Dendritic cell treated with granulocyte-macrophage colony-stimulating factor and Interleukin-4, amounts not matched to agents 40 ng/mL and 50 ng/mL, for 4 days (primary cell): ENCODE measurements around the gene TSPAN33.

Source experiments
- H3K27ac Mint-ChIP-seq: one replicate; pipeline ENCODE4 v1.8.0; 2022; ENCODE audit warnings: mild to moderate bottlenecking, mixed read lengths
- H3K27me3 Mint-ChIP-seq: one replicate; pipeline ENCODE4 v1.8.0; 2022; ENCODE audit warnings: mild to moderate bottlenecking, mixed read lengths
- H3K36me3 Mint-ChIP-seq: one replicate; pipeline ENCODE4 v1.8.0; 2022; ENCODE audit warnings: low read depth, mixed read lengths
- H3K4me1 Mint-ChIP-seq: one replicate; pipeline ENCODE4 v1.8.0; 2022; ENCODE audit warnings: low read depth, mixed read lengths
- H3K4me3 Mint-ChIP-seq: one replicate; pipeline ENCODE4 v1.8.0; 2022; ENCODE audit warnings: mild to moderate bottlenecking, moderate library complexity, mixed read lengths
- H3K9me3 Mint-ChIP-seq: one replicate; pipeline ENCODE4 v1.8.0; 2022; ENCODE audit warnings: mixed read lengths
- intact Hi-C: fragments of 100-400 bp; cut with micrococcal nuclease; formaldehyde crosslinking; loops from one replicate; pipeline ENCODE4 v1.15.0; 2022

The TSPAN33 gene

GRCh38 chr7:129197771-129198170 lies 53.3 kb downstream of the TSPAN33 start:
- H3K4me1 Mint-ChIP-seq = peaks cover 20% of the 10 kb centered on the region
- peak overlapping the region; percentile 4 for H3K4me3 Mint-ChIP-seq
- no peaks in the 10 kb centered on the region for H3K27me3 Mint-ChIP-seq
- peak overlapping the region; percentile 59 for H3K27ac Mint-ChIP-seq
- no peaks in the 10 kb centered on the region for H3K9me3 Mint-ChIP-seq
- intact Hi-C loops = no loop called here
- no peaks in the 10 kb centered on the region for H3K36me3 Mint-ChIP-seq

DNA sequence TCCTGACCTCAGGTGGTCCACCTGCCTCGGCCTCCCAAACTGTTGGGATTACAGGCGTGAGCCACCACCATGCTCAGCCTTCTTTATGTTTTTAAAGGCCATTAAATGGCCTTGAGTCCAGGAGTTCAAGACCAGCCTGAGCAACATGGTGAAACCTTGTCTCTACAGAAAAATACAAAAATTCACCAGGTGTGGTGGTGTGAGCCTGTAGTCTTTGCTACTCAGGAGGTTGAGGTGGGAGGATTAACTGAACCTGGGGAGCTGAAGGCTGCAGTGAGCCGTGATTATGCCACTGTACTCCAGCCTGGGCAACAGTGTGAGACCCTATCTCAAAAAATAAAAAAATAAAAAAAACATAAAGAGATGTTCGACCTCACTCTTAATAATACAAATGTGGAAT lies 54.9 kb downstream of the TSPAN33 start:
- H3K4me1 Mint-ChIP-seq = peaks cover 21% of the 10 kb centered on the region
- H3K27me3 Mint-ChIP-seq = no peaks in the 10 kb centered on the region
- H3K9me3 Mint-ChIP-seq = no peaks in the 10 kb centered on the region
- H3K36me3 Mint-ChIP-seq = no peaks in the 10 kb centered on the region
- H3K4me3 Mint-ChIP-seq = no peak overlapping the region
- peak overlapping the region; percentile 50 for H3K27ac Mint-ChIP-seq
- intact Hi-C loops = no loop called here

DNA sequence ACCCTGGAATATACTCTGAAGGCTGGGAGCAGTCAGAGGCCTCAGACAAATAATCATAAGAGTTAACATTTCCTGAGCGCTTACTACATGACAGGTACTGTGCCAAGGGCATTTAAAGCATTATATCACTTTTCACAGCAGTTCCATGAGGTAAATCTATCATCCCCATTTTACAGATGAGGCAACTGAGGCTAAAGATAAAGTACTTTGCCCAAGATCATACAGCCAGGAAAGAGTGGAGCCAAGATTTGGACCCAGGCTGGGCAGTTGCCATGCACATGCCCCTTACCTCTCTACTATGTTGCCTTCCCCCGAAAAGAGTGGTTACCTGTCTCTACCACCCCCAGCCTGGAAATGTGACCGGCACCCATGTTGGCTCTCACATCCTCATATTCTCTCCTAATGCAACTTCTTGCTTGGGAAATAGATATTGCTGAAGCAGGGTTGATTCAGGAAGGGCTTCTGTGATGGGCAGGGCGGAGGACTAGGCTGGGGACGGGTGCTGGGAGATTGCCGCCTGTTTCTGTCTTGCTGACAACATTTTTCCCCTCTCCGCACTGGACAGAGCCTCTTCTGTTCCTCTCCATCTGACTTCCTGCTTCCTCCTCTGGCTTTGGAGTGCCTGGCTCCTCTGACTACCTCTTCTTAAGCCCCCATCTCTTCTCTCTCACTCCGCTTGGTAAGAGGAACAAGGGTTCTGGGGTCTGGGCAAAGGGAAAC lies 57.7 kb downstream of the TSPAN33 start:
- H3K4me3 Mint-ChIP-seq = no peak overlapping the region

GRCh38 chr7:129203050-129203741 lies 58.7 kb downstream of the TSPAN33 start:
- no peak overlapping the region for H3K4me3 Mint-ChIP-seq
- H3K36me3 Mint-ChIP-seq = no peaks in the 10 kb centered on the region
- H3K4me1 Mint-ChIP-seq = peaks cover 13% of the 10 kb centered on the region
- intact Hi-C loops = no loop called here
- H3K27me3 Mint-ChIP-seq = no peaks in the 10 kb centered on the region
- H3K27ac Mint-ChIP-seq = peak overlapping the region; percentile 58
- H3K9me3 Mint-ChIP-seq = no peaks in the 10 kb centered on the region

More for the DNA sequence above, 57.7 kb downstream of the TSPAN33 start:
- H3K9me3 Mint-ChIP-seq = no peaks in the 10 kb centered on the region
- no peaks in the 10 kb centered on the region for H3K36me3 Mint-ChIP-seq
- H3K27ac Mint-ChIP-seq = peak overlapping the region; percentile 58
- no peaks in the 10 kb centered on the region for H3K27me3 Mint-ChIP-seq
- intact Hi-C loops = no loop called here
- peaks cover 21% of the 10 kb centered on the region for H3K4me1 Mint-ChIP-seq

DNA sequence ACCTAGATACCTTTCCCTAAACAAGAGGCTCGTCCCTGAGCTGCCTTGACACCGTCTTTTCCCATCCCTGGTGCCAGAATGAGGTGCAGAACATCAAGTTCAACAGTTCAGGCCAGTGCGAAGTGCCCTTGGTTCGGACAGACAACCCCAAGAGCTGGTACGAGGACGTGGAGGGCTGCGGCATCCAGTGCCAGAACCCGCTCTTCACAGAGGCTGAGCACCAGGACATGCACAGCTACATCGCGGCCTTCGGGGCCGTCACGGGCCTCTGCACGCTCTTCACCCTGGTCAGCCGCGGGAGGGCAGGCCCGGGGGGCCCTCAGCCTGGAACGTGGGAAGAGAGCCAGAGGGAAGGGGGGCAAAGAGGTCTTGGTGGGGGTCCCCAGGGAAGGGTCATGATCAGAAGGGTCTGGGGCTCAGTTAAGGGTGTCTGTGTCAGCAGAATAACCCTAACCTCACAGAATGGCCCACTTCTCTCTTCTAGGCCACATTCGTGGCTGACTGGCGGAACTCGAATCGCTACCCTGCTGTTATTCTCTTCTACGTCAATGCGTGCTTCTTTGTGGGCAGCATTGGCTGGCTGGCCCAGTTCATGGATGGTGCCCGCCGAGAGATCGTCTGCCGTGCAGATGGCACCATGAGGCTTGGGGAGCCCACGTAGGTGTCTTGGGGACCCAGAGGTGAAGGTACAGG lies 60.8 kb downstream of the TSPAN33 start:
- H3K9me3 Mint-ChIP-seq = no peaks in the 10 kb centered on the region
- intact Hi-C loops = no loop called here
- no peak overlapping the region for H3K4me3 Mint-ChIP-seq
- peaks cover 9% of the 10 kb centered on the region for H3K4me1 Mint-ChIP-seq
- no peak overlapping the region for H3K27ac Mint-ChIP-seq
- H3K27me3 Mint-ChIP-seq = peaks cover 5% of the 10 kb centered on the region
- H3K36me3 Mint-ChIP-seq = no peaks in the 10 kb centered on the region

- H3K4me3 Mint-ChIP-seq = no peak overlapping the region
- intact Hi-C loops = no loop called here
- peaks cover 9% of the 10 kb centered on the region for H3K4me1 Mint-ChIP-seq
- H3K9me3 Mint-ChIP-seq = no peaks in the 10 kb centered on the region
- H3K27ac Mint-ChIP-seq = no peak overlapping the region
- peaks cover 7% of the 10 kb centered on the region for H3K27me3 Mint-ChIP-seq
- no peaks in the 10 kb centered on the region for H3K36me3 Mint-ChIP-seq
Observed at GRCh38 chr7:129205987-129206785, 61.7 kb downstream of the TSPAN33 start.

DNA sequence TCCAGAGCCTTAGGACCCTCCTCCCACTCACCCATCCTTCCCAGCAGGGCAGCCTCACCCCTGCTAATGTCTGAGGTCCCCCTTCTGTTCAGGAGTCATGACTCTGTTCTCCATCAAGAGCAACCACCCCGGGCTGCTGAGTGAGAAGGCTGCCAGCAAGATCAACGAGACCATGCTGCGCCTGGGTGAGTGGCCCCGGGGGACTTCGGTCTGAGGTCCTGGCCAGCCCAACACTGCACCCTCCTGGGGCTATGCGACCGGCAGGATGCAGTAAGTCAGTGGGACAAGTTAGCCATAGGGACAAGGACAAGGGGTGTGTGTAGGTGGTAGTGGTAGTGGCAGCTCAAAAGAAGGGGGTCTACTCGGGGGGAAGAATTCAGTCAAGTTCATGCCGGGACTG lies 64.2 kb downstream of the TSPAN33 start:
- intact Hi-C loops = no loop called here
- H3K9me3 Mint-ChIP-seq = no peaks in the 10 kb centered on the region
- peaks cover 7% of the 10 kb centered on the region for H3K27me3 Mint-ChIP-seq
- no peak overlapping the region for H3K4me3 Mint-ChIP-seq
- no peak overlapping the region for H3K27ac Mint-ChIP-seq
- H3K4me1 Mint-ChIP-seq = peaks cover 10% of the 10 kb centered on the region
- no peaks in the 10 kb centered on the region for H3K36me3 Mint-ChIP-seq

GRCh38 chr7:129209067-129209926 lies 64.8 kb downstream of the TSPAN33 start:
- Mint-ChIP-seq H3K4me3 (no peak overlapping the region), H3K9me3 (no peaks in the 10 kb centered on the region), H3K36me3 (no peaks in the 10 kb centered on the region), H3K27ac (no peak overlapping the region), H3K27me3 (peaks cover 7% of the 10 kb centered on the region), H3K4me1 (peaks cover 16% of the 10 kb centered on the region)
- intact Hi-C loops = no loop called here

- peaks cover 18% of the 10 kb centered on the region for H3K4me1 Mint-ChIP-seq
- no peaks in the 10 kb centered on the region for H3K36me3 Mint-ChIP-seq
- peaks cover 7% of the 10 kb centered on the region for H3K27me3 Mint-ChIP-seq
- no peaks in the 10 kb centered on the region for H3K9me3 Mint-ChIP-seq
- no peak overlapping the region for H3K27ac Mint-ChIP-seq
- no peak overlapping the region for H3K4me3 Mint-ChIP-seq
- intact Hi-C loops = loop anchor here (1.0 to 5.0 kb wide), 2 partner anchors 46 to 308 kb away; no protein-coding TSS in a partner anchor
Observed at GRCh38 chr7:129210256-129210988, 65.9 kb downstream of the TSPAN33 start.

DNA sequence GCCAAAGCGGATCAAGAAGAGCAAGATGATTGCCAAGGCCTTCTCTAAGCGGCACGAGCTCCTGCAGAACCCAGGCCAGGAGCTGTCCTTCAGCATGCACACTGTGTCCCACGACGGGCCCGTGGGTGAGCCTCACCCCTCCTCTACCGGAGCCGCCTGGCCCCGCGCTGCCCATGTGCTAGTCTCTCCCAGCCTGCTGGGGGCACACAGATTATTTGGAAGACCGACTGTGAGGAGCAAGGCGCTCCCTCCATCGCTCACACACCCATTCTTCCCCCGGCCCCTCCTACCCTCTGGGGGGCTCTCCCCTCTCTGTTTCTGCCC lies 66.4 kb downstream of the TSPAN33 start:
- peaks cover 10% of the 10 kb centered on the region for H3K27me3 Mint-ChIP-seq
- intact Hi-C loops = loop anchor here (1.0 to 5.0 kb wide), 2 partner anchors 47 to 309 kb away; no protein-coding TSS in a partner anchor
- peaks cover 18% of the 10 kb centered on the region for H3K4me1 Mint-ChIP-seq
- H3K9me3 Mint-ChIP-seq = no peaks in the 10 kb centered on the region
- H3K36me3 Mint-ChIP-seq = no peaks in the 10 kb centered on the region
- H3K27ac Mint-ChIP-seq = no peak overlapping the region
- H3K4me3 Mint-ChIP-seq = no peak overlapping the region

GRCh38 chr7:129212126-129212525 lies 67.6 kb downstream of the TSPAN33 start:
- intact Hi-C loops = loop anchor here (5.0 kb wide), 1 partner anchor 310 kb away; no protein-coding TSS in a partner anchor
- Mint-ChIP-seq H3K9me3 (no peaks in the 10 kb centered on the region), H3K4me1 (peaks cover 18% of the 10 kb centered on the region), H3K27me3 (peaks cover 13% of the 10 kb centered on the region), H3K36me3 (no peaks in the 10 kb centered on the region), H3K4me3 (no peak overlapping the region), H3K27ac (no peak overlapping the region)

DNA sequence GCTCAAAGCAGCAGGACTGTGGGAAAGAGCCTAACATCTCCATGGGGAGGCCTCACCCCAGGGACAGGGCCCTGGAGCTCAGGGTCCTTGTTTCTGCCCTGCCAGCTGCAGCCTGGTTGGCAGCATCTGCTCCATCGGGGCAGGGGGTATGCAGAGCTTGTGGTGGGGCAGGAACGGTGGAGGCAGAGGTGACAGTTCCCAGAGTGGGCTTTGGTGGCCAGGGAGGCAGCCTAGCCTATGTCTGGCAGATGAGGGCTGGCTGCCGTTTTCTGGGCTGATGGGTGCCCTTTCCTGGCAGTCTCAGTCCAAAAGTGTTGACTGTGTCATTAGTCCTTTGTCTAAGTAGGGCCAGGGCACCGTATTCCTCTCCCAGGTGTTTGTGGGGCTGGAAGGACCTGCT lies 68.1 kb downstream of the TSPAN33 start:
- Mint-ChIP-seq H3K27ac (peak overlapping the region; percentile 6), H3K4me1 (peaks cover 18% of the 10 kb centered on the region), H3K4me3 (no peak overlapping the region), H3K27me3 (peaks cover 13% of the 10 kb centered on the region), H3K36me3 (no peaks in the 10 kb centered on the region), H3K9me3 (no peaks in the 10 kb centered on the region)
- intact Hi-C loops = loop anchor here (5.0 kb wide), 1 partner anchor 310 kb away; no protein-coding TSS in a partner anchor
